Measurements from ENCODE around the gene MYBPC2. TPM values are rescaled to one million over a fixed set of nuclear protein-coding genes. Genes with fewer than 3 reads are reported as not detected.
A peak's percentile ranks its signal among the peaks of the same experiment; 100 is the strongest.
"Not testable (repeated sequence)": the region's sequence is repeated elsewhere in the genome, so short reads cannot be mapped to it uniquely, and the experiment has no call there.

The MYBPC2 gene
- total RNA-seq, 1 experiment from 2014 or later: not detected

GRCh38 chr19:50384685-50385535 is 47.8 kb upstream of the MYBPC2 start:
- ChIA-PET POLR2A (interaction anchor here (0.6 to 2.7 kb wide), 18 partner anchors 9 to 1393 kb away, joined by 3 to 19 read pairs (median 4); partner anchors contain the start of genes EMC10, GARIN5A, JOSD2 and NR1H2), CTCF (interaction anchor here (0.5 to 1.1 kb wide), 2 partner anchors 19 to 560 kb away, joined by 4 to 5 read pairs; partner anchors contain the start of gene NAPSA)
- no peaks in the 10 kb centered on the region for H3K27me3 Mint-ChIP-seq (ENCODE audit: insufficient read depth, unreplicated experiment)
- peaks cover 22% of the 10 kb centered on the region for H3K4me1 Mint-ChIP-seq (ENCODE audit: insufficient read depth, unreplicated experiment)
- H3K9me3 Mint-ChIP-seq (ENCODE audit: unreplicated experiment): no peaks in the 10 kb centered on the region
- peak overlapping the region; percentile 72 for H3K27ac Mint-ChIP-seq (ENCODE audit: low read depth, unreplicated experiment)
- no peak for TF ChIP-seq CTCF (IDR thresholded peaks at IDR 0.05; ENCODE audit: unreplicated experiment)
- no TSS peak for BruUV-seq (replicated peaks)
- DNase-seq (ENCODE audit: unreplicated experiment): peak; percentile 23
- peak overlapping the region; percentile 85 for H3K4me3 Mint-ChIP-seq (ENCODE audit: unreplicated experiment)
- H3K36me3 Mint-ChIP-seq (ENCODE audit: insufficient read depth, unreplicated experiment): peaks cover 48% of the 10 kb centered on the region
- intact Hi-C loops (cut with micrococcal nuclease): loop anchor here (1.0 kb wide), 1 partner anchor 91 kb away; the partner anchor contains the start of genes EMC10 and GARIN5A

GRCh38 chr19:50387176-50387867 is 45.4 kb upstream of the MYBPC2 start:
- intact Hi-C loops (cut with micrococcal nuclease): no loop called here
- peak; percentile 54 for DNase-seq (ENCODE audit: unreplicated experiment)
- Mint-ChIP-seq H3K9me3 (ENCODE audit: unreplicated experiment) (no peaks in the 10 kb centered on the region), H3K27ac (ENCODE audit: low read depth, unreplicated experiment) (no peak overlapping the region), H3K36me3 (ENCODE audit: insufficient read depth, unreplicated experiment) (peaks cover 41% of the 10 kb centered on the region), H3K4me1 (ENCODE audit: insufficient read depth, unreplicated experiment) (peaks cover 22% of the 10 kb centered on the region), H3K27me3 (ENCODE audit: insufficient read depth, unreplicated experiment) (no peaks in the 10 kb centered on the region), H3K4me3 (ENCODE audit: unreplicated experiment) (no peak overlapping the region)
- no TSS peak for BruUV-seq (replicated peaks)
- no peak for TF ChIP-seq CTCF (IDR thresholded peaks at IDR 0.05; ENCODE audit: unreplicated experiment)
- ChIA-PET POLR2A (interaction anchor here (0.6 kb wide), 1 partner anchor 44 kb away, joined by 3 read pairs; no protein-coding TSS in a partner anchor), CTCF (interaction anchor here (0.7 kb wide), 2 partner anchors 11 to 720 kb away, joined by 3 to 6 read pairs; no protein-coding TSS in a partner anchor)

GRCh38 chr19:50387868-50388245 is 44.8 kb upstream of the MYBPC2 start:
- no peak for DNase-seq (ENCODE audit: unreplicated experiment)
- BruUV-seq (replicated peaks): no TSS peak
- intact Hi-C loops (cut with micrococcal nuclease): no loop called here
- Mint-ChIP-seq H3K4me1 (ENCODE audit: insufficient read depth, unreplicated experiment) (peaks cover 22% of the 10 kb centered on the region), H3K27me3 (ENCODE audit: insufficient read depth, unreplicated experiment) (no peaks in the 10 kb centered on the region), H3K9me3 (ENCODE audit: unreplicated experiment) (no peaks in the 10 kb centered on the region), H3K4me3 (ENCODE audit: unreplicated experiment) (no peak overlapping the region), H3K36me3 (ENCODE audit: insufficient read depth, unreplicated experiment) (peaks cover 39% of the 10 kb centered on the region), H3K27ac (ENCODE audit: low read depth, unreplicated experiment) (no peak overlapping the region)
- ChIA-PET CTCF (interaction anchor here (0.7 to 1.0 kb wide), 3 partner anchors 11 to 719 kb away, joined by 3 to 6 read pairs (median 3); no protein-coding TSS in a partner anchor), POLR2A (interaction anchor here (0.8 kb wide), 1 partner anchor 75 kb away, joined by 3 read pairs; no protein-coding TSS in a partner anchor)
- TF ChIP-seq CTCF (IDR thresholded peaks at IDR 0.05; ENCODE audit: unreplicated experiment): no peak

GRCh38 chr19:50390295-50390694 is 42.4 kb upstream of the MYBPC2 start:
- intact Hi-C loops (cut with micrococcal nuclease); H3K4me3 Mint-ChIP-seq (ENCODE audit: unreplicated experiment); H3K27ac Mint-ChIP-seq (ENCODE audit: low read depth, unreplicated experiment); H3K9me3 Mint-ChIP-seq (ENCODE audit: unreplicated experiment); H3K4me1 Mint-ChIP-seq (ENCODE audit: insufficient read depth, unreplicated experiment); H3K27me3 Mint-ChIP-seq (ENCODE audit: insufficient read depth, unreplicated experiment); CTCF ChIA-PET; POLR2A ChIA-PET; BruUV-seq (replicated peaks); DNase-seq (ENCODE audit: unreplicated experiment): not testable (repeated sequence)
- peaks cover 20% of the 10 kb centered on the region for H3K36me3 Mint-ChIP-seq (ENCODE audit: insufficient read depth, unreplicated experiment)

GRCh38 chr19:50390952-50391351 is 41.7 kb upstream of the MYBPC2 start:
- H3K9me3 Mint-ChIP-seq (ENCODE audit: unreplicated experiment); H3K4me3 Mint-ChIP-seq (ENCODE audit: unreplicated experiment); BruUV-seq (replicated peaks); H3K4me1 Mint-ChIP-seq (ENCODE audit: insufficient read depth, unreplicated experiment); DNase-seq (ENCODE audit: unreplicated experiment); H3K27ac Mint-ChIP-seq (ENCODE audit: low read depth, unreplicated experiment); H3K27me3 Mint-ChIP-seq (ENCODE audit: insufficient read depth, unreplicated experiment); intact Hi-C loops (cut with micrococcal nuclease); POLR2A ChIA-PET: not testable (repeated sequence)
- peaks cover 26% of the 10 kb centered on the region for H3K36me3 Mint-ChIP-seq (ENCODE audit: insufficient read depth, unreplicated experiment)
- CTCF ChIA-PET: interaction anchor here (0.7 kb wide), 1 partner anchor 16 kb away, joined by 4 read pairs; no protein-coding TSS in a partner anchor

Data from MCF 10A (cell line).